Measurements from ENCODE around the gene EML1.

Gene EML1

DNA sequence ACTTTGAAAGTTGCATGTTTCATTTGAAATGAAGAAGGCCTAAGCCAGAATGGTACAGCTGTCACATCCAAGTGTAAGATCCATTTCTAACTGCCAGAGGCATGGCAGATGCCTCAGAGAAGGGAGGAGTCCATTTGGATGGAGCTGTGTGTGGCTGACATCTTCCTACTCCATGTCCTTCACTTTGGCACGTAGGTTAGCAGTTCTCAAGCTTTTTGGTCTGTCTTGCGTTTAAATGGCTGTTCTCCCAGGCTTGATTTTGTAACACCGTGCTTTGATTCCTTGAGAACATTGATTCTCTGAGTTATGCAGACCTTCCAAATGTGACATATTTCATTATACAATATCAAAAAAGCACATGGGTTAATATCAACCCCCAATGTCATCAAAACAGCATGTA lies 23.4 kb downstream of the EML1 start:
- TF ChIP-seq, protein P1, sequence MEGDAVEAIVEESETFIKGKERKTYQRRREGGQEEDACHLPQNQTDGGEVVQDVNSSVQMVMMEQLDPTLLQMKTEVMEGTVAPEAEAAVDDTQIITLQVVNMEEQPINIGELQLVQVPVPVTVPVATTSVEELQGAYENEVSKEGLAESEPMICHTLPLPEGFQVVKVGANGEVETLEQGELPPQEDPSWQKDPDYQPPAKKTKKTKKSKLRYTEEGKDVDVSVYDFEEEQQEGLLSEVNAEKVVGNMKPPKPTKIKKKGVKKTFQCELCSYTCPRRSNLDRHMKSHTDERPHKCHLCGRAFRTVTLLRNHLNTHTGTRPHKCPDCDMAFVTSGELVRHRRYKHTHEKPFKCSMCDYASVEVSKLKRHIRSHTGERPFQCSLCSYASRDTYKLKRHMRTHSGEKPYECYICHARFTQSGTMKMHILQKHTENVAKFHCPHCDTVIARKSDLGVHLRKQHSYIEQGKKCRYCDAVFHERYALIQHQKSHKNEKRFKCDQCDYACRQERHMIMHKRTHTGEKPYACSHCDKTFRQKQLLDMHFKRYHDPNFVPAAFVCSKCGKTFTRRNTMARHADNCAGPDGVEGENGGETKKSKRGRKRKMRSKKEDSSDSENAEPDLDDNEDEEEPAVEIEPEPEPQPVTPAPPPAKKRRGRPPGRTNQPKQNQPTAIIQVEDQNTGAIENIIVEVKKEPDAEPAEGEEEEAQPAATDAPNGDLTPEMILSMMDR (IDR thresholded peaks at IDR 0.05; ENCODE audit: extremely low read depth, missing control alignments), result no peak
- DNase-seq (ENCODE audit: low spot score), result no peak

DNA sequence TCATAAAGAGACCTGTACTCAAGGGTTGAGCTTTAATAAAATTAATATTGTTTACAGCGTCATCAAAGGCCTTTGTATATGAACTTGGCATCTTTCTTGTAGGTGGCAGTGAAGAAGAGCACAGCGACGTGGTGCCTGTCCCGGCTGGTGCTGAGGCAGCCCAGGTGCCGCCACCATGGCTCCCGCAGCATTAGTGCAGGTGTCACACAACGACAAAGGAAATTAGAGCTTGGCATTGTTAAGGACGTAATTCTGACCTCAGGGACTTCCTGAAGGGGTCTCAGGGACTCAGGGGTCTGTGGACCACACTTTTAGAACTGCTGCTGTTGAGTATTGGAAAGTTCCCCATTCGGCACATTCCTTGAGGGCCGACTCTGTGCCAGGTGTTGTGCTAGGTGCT lies 24.1 kb downstream of the EML1 start:
- no peak for DNase-seq (ENCODE audit: low spot score)
- TF ChIP-seq, protein P1 (IDR thresholded peaks at IDR 0.05; ENCODE audit: extremely low read depth, missing control alignments), result no peak

DNA sequence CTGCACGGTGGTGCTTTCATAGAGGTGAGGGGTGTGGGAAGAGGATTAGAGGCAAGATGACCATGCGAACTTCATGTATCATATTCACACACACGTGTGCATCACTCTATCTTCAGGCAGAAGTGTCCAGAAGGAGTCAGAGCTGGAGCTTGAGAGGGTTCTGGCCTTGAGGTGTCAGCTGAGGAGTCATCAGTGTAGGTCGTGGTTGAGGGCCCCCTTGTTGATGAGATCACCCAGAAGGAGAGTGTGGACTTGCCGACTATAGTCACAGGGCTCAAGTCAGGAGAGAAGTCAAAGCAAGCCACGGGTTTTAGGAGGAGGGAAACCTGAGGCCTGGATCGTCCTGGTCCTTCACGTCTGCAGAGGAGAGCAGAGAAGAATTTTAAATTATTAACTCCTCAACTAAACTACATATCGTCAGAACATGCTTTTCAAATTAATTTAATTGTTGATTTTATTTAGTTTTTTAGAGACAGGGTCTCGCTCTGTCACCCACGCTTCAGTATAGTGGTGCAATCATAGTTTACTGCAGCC lies 25.4 kb downstream of the EML1 start:
- no peak for DNase-seq (ENCODE audit: low spot score)
- TF ChIP-seq, protein P1 (IDR thresholded peaks at IDR 0.05; ENCODE audit: extremely low read depth, missing control alignments), result no peak

DNA sequence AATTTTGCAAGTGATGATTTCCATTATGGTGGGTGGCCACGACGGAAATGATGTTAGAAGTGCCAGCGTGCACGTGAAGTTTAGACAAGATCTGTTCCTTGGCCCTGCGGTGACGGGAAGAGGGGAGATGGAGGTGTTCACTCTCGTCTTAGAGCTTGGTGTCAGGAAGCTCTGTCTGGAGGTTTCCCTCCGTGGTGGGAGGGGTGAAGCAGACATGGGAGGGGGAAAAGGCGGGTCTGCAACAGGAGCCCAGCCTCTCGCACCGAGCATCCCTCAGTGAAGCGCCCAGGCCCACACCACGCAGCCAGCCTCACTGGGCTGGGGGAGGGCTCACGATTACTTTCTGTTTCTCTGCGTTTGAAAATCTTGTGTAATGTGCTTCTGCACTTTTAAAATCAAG lies 26.3 kb downstream of the EML1 start:
- no peak for DNase-seq (ENCODE audit: low spot score)

DNA sequence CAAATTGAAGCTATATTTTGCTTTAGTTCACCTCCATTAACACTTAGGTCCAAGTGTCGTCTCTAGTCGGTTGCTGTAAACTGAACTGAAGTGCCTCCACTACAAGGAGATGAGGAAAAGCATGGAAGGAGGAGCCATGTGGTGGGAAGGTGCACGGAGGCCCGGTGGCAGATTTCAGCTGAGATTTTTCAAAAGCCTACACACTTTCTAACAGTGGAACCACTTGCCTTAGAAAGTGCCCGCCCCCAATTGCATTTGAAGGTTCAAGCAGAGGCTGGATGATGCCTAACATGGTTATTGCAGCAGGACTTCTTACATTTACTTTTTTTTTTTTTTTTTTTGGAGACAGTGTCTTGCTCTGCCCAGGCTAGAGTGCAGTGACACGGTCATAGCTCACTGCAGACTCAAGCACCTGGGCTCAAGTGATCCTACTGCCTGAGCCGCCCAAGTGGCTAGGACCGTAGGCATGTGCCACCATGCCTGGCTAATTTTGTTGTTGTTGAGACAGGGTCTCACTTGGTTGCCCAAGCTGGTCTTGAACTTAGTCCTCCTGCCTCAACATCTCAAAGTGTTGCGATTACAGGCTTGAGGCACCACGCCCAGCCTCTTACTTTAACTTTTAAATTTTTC lies 27.6 kb downstream of the EML1 start:
- TF ChIP-seq, protein P1 (IDR thresholded peaks at IDR 0.05; ENCODE audit: extremely low read depth, missing control alignments), result no peak
- no peak for DNase-seq (ENCODE audit: low spot score)

More for the DNA sequence above, 26.3 kb downstream of the EML1 start:
- TF ChIP-seq, protein P1 (IDR thresholded peaks at IDR 0.05; ENCODE audit: extremely low read depth, missing control alignments), result no peak

DNA sequence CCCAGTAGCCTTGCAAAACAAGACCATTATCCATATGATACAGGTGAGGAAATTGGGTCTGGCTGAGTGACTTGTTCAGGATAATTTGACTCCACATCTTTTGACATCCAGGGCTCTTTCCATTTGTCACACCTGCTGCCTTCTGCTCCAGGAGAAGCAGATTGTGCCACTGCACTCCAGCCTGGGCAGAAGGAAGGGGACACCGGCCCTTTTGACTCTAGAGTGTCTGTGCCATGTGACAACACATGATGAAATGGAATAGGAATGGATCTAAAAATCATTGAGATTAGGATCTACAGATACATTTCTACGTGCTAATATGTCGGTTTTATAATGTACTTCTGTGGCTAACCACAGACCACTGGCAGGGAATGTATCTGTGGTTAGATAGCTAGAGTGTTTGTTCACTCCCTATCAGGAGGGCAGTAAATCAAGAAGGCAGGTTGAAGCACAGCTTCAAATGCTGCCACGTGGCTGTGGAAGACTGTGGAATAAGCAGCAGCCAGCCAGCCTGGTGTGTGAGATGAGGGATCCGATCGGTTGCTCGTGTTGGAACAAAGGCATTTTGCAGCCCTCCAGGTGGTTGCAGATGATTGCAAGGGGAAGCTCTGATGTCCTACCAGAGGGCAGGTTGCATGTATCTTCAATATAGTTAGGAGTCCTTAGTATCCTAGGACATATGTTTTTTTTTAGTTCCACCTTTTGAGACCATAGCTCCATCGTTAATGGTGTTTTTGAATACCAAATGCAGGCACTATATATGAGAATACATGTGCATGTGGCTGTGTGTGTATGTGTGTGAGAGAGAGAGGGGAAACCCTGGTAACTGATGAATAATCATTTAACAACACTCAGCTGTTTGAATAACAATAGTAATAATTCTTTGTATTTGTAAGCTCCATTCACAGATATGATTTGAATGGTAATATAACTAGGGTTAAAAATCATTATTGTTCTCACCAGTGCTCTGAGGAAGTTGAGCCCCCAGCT lies 28.6 kb downstream of the EML1 start:
- TF ChIP-seq, protein P1 (IDR thresholded peaks at IDR 0.05; ENCODE audit: extremely low read depth, missing control alignments), result no peak
- DNase-seq (ENCODE audit: low spot score), result no peak

All from GM20000 (cell line).